Liver (tissue), 9 donors: ENCODE measurements around the gene SELENOM. TPM values are rescaled to one million over a fixed set of nuclear protein-coding genes. Genes with fewer than 3 reads are reported as not detected.
"Not testable (repeated sequence)": the region's sequence is repeated elsewhere in the genome, so short reads cannot be mapped to it uniquely, and the experiment has no call there.

ENCODE experiments used
- DNase-seq: peaks from one replicate; pipeline ENCODE4 v3.0.0-alpha.2; 2017; ENCODE audit warnings: low spot score
- H3K27ac ChIP-seq, 2 donors: one replicate each; pipeline ENCODE4 v1.7.0; 2013; ENCODE audit warnings: inconsistent platforms in 2 of 2, low read length in 2 of 2, control low read depth in 1 of 2, low read depth in 1 of 2, mild to moderate bottlenecking in 1 of 2
- H3K27me3 ChIP-seq, 4 donors: one replicate each; pipeline versions ENCODE4 v1.6.1 to v1.7.0; 2013; ENCODE audit warnings: low read length in 3 of 4, inconsistent platforms in 1 of 4, mild to moderate bottlenecking in 1 of 4, moderate library complexity in 1 of 4; ENCODE audit not compliant: control insufficient read depth in 4 of 4, insufficient read depth in 4 of 4
- H3K36me3 ChIP-seq, 4 donors: one replicate each; pipeline versions ENCODE4 v1.6.1 to v1.7.0; 2013; ENCODE audit warnings: low read length in 3 of 4, mild to moderate bottlenecking in 3 of 4, low read depth in 1 of 4, moderate library complexity in 1 of 4; ENCODE audit not compliant: control insufficient read depth in 4 of 4, insufficient read depth in 3 of 4
- H3K4me1 ChIP-seq, 4 donors: one replicate each; pipeline versions ENCODE4 v1.6.1 to v1.7.0; 2013; ENCODE audit warnings: low read length in 3 of 4, mild to moderate bottlenecking in 3 of 4, moderate library complexity in 1 of 4; ENCODE audit not compliant: control insufficient read depth in 4 of 4, insufficient read depth in 4 of 4
- H3K4me3 ChIP-seq, 3 donors: one replicate each; pipeline versions ENCODE4 v1.6.1 to v1.7.0; 2013; ENCODE audit warnings: low read length in 3 of 3, control low read depth in 1 of 3, low read depth in 1 of 3, mild to moderate bottlenecking in 1 of 3
- H3K9ac ChIP-seq, 2 donors: one replicate each; pipeline ENCODE4 v1.7.0; 2013; ENCODE audit warnings: low read length in 2 of 2, mild to moderate bottlenecking in 2 of 2, moderate library complexity in 2 of 2, control low read depth in 1 of 2, low read depth in 1 of 2
- H3K9me3 ChIP-seq, 4 donors: one replicate each; pipeline versions ENCODE4 v1.6.1 to v1.7.0; 2013; ENCODE audit warnings: low read length in 3 of 4; ENCODE audit not compliant: control insufficient read depth in 4 of 4
- EGR1 ChIP-seq, 2 donors: IDR thresholded peaks; 2 replicates each; pipeline ENCODE4 v1.6.1; 2016 to 2018; ENCODE audit warnings: antibody characterized with exemption in 2 of 2, low read depth in 2 of 2
- FOXA2 ChIP-seq: IDR thresholded peaks from 2 replicates; pipeline ENCODE4 v1.6.1; 2016; ENCODE audit warnings: antibody characterized with exemption
- GABPA ChIP-seq, 2 donors: IDR thresholded peaks in 1 of 2; conservative IDR thresholded peaks in 1 of 2; 2 replicates each; pipeline ENCODE4 v1.6.1; 2016; ENCODE audit warnings: antibody characterized with exemption in 2 of 2, mild to moderate bottlenecking in 1 of 2, moderate library complexity in 1 of 2
- MAX ChIP-seq: IDR thresholded peaks from 2 replicates; pipeline ENCODE4 v1.6.1; 2016; ENCODE audit warnings: antibody characterized with exemption
- NR2F2 ChIP-seq: IDR thresholded peaks from 2 replicates; pipeline ENCODE4 v1.6.1; 2016; ENCODE audit warnings: antibody characterized with exemption
- RAD21 ChIP-seq, 2 donors: IDR thresholded peaks; 2 replicates each; pipeline ENCODE4 v1.6.1; 2016; ENCODE audit warnings: antibody characterized with exemption in 2 of 2, mild to moderate bottlenecking in 2 of 2
- WGBS: extraction: QIAGEN DNeasy Blood & Tissue Kit; methylation state at CpG from one replicate; pipeline ENCODE4 v1.1.7; 2013; 5-methylcytosine and 5-hydroxymethylcytosine counted together
- polyA plus RNA-seq, 2 donors: library from polyadenylated mRNA; stranded (reverse) in 1 of 2; unstranded in 1 of 2; fragments of 200-250 nt in 1 of 2; fragments of >200 nt in 1 of 2; fragmentation: Nextera tagmentation in 1 of 2; extraction: Ambion mirVana in 1 of 2; gene quantifications; one replicate each; pipeline versions ENCODE4 v1.2.1 to v1.2.3, GENCODE V29; 2013 to 2015
- total RNA-seq, 2 donors: library from RNA; depleted of rRNA; stranded (reverse); fragments of >200 nt; gene quantifications; one replicate each; pipeline ENCODE4 v1.2.3, GENCODE V29; 2014
- TF ChIP-seq, protein P1 (sequence below): IDR thresholded peaks from 2 replicates; pipeline ENCODE4 v1.6.1; 2016; ENCODE audit warnings: antibody characterized with exemption
- TF ChIP-seq, protein P2 (sequence below): IDR thresholded peaks from 2 replicates; pipeline ENCODE4 v1.6.1; 2016; ENCODE audit warnings: antibody characterized with exemption, mild to moderate bottlenecking
- TF ChIP-seq, protein P3 (sequence below): IDR thresholded peaks from 2 replicates; pipeline ENCODE4 v1.6.1; 2016; ENCODE audit warnings: antibody characterized with exemption
- donor health status: healthy.
- donor health status: healthy.
- donor health status: healthy.
- donor health status: healthy.
- donor health status: healthy.

SELENOM gene
- total and polyA plus RNA-seq, 4 donors: 3.0 to 17.3 (median 12.2) TPM

DNA sequence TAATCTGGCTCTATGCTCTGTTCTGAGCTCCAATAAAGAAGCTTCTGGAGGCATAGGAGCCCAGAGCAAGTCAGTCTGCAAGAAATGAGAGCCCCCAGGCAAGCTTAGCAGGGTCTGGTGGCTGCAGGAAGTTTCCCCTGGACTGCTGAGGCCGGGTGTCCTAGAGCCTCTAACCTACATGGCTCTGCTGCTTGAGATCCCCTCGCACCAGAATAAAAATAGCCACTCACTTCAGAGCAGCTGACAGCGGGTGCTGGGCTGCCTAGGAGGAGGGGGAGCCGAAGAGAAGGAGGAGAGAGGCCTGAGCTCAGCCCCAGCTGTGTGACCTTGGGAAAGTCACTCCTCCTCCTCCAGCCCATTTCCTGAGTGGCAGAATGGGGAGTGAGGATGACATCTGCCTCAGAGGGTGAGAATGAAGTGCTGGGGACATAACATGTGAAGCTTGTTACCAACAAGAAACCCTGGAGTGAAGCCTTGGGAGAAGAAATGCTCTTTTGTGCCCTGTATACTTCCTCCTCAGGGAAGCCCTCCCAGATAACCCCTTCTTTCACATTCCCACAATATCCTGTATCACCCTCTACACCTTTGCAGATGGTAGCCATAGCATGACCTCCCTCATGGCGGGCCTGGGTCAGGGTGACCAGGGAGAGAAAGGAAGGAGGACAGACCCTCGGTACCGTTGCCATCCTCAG, 11.8 kb upstream of the SELENOM start:
- H3K36me3 ChIP-seq: no peaks in the 10 kb centered on the region
- no peak overlapping the region for H3K4me3 ChIP-seq
- 75% methylated on average over 7 of the region's 7 CpGs for WGBS
- peaks cover 0 to 9% (median 3%) of the 10 kb centered on the region in 4 donors for H3K4me1 ChIP-seq
- H3K27ac ChIP-seq: no peak overlapping the region
- no peak overlapping the region for H3K9ac ChIP-seq
- no peaks in the 10 kb centered on the region for H3K27me3 ChIP-seq
- H3K9me3 ChIP-seq: no peaks in the 10 kb centered on the region
- no peak for TF ChIP-seq MAX
- TF ChIP-seq NR2F2: no peak
- no peak for TF ChIP-seq GABPA (IDR thresholded peaks at IDR 0.05 in 1 of 2, conservative IDR thresholded peaks at IDR 0.05 in 1 of 2)
- TF ChIP-seq, protein P1, sequence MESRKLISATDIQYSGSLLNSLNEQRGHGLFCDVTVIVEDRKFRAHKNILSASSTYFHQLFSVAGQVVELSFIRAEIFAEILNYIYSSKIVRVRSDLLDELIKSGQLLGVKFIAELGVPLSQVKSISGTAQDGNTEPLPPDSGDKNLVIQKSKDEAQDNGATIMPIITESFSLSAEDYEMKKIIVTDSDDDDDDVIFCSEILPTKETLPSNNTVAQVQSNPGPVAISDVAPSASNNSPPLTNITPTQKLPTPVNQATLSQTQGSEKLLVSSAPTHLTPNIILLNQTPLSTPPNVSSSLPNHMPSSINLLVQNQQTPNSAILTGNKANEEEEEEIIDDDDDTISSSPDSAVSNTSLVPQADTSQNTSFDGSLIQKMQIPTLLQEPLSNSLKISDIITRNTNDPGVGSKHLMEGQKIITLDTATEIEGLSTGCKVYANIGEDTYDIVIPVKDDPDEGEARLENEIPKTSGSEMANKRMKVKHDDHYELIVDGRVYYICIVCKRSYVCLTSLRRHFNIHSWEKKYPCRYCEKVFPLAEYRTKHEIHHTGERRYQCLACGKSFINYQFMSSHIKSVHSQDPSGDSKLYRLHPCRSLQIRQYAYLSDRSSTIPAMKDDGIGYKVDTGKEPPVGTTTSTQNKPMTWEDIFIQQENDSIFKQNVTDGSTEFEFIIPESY: no peak
- no peak for TF ChIP-seq RAD21 (IDR thresholded peaks at IDR 0.05)
- TF ChIP-seq FOXA2: no peak
- TF ChIP-seq, protein P2, sequence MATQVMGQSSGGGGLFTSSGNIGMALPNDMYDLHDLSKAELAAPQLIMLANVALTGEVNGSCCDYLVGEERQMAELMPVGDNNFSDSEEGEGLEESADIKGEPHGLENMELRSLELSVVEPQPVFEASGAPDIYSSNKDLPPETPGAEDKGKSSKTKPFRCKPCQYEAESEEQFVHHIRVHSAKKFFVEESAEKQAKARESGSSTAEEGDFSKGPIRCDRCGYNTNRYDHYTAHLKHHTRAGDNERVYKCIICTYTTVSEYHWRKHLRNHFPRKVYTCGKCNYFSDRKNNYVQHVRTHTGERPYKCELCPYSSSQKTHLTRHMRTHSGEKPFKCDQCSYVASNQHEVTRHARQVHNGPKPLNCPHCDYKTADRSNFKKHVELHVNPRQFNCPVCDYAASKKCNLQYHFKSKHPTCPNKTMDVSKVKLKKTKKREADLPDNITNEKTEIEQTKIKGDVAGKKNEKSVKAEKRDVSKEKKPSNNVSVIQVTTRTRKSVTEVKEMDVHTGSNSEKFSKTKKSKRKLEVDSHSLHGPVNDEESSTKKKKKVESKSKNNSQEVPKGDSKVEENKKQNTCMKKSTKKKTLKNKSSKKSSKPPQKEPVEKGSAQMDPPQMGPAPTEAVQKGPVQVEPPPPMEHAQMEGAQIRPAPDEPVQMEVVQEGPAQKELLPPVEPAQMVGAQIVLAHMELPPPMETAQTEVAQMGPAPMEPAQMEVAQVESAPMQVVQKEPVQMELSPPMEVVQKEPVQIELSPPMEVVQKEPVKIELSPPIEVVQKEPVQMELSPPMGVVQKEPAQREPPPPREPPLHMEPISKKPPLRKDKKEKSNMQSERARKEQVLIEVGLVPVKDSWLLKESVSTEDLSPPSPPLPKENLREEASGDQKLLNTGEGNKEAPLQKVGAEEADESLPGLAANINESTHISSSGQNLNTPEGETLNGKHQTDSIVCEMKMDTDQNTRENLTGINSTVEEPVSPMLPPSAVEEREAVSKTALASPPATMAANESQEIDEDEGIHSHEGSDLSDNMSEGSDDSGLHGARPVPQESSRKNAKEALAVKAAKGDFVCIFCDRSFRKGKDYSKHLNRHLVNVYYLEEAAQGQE: no peak
- no peak for TF ChIP-seq EGR1 (IDR thresholded peaks at IDR 0.05; ENCODE audit: low read depth in 2 of 2)
- DNase-seq: no peak

DNA sequence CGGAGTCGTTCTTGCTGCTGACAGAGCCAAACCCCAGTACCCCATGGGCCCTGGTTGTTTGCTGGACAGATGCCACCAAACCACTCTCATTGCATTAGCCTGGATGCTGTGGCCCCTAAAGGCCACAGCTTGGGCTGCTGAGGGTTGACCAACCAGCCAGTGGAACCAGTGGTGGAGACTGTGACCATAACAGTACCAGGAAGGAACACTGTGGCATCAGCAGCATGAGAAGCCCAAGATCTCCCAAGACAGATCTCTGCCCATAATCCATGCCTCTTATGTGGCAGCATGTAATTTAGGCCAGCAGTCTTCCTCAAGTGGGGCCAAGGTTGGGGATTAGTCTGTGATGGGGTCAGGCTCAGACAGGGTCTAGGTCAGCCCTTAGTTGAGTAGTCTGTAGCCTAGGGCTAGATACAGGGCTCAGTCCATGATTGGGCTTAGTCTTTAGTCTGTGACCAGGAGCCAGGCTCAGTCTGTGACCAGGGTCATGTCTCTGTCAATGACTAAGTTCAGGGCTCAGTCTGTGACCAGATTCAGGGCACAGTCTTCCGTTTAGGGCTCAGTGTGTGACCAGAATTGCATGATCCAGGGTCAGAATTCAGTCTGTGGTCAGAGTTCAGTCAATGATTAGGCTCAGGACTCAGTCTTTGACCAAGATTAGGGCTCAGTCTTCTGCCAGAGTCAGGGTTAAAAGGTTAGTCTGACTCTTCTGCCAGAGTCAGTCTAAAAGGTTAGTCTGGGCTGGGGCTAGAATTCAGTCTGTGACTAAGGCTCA, 10.9 kb upstream of the SELENOM start:
- H3K27ac ChIP-seq: no peak overlapping the region
- H3K4me1 ChIP-seq: peaks cover 0 to 9% (median 3%) of the 10 kb centered on the region in 4 donors
- 81% methylated on average over 3 of the region's 3 CpGs for WGBS
- H3K27me3 ChIP-seq: no peaks in the 10 kb centered on the region
- DNase-seq: no peak
- H3K4me3 ChIP-seq: no peak overlapping the region
- no peak for TF ChIP-seq FOXA2
- TF ChIP-seq, protein P3, sequence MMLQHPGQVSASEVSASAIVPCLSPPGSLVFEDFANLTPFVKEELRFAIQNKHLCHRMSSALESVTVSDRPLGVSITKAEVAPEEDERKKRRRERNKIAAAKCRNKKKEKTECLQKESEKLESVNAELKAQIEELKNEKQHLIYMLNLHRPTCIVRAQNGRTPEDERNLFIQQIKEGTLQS: no peak
- H3K9ac ChIP-seq: no peak overlapping the region
- H3K9me3 ChIP-seq: no peaks in the 10 kb centered on the region
- no peaks in the 10 kb centered on the region for H3K36me3 ChIP-seq

- H3K4me1 ChIP-seq, H3K4me3 ChIP-seq, DNase-seq, H3K36me3 ChIP-seq, H3K9me3 ChIP-seq, H3K9ac ChIP-seq, H3K27me3 ChIP-seq, H3K27ac ChIP-seq: not testable (repeated sequence)
- WGBS: 90% methylated on average over 7 of the region's 7 CpGs
Measured at GRCh38 chr22:31112547-31113091, 5.3 kb upstream of the SELENOM start.
